GM19023 (cell line): Measurements from ENCODE around the gene OPTC.

Source experiments
- ATAC-seq: cut with Tn5 transposase; IDR thresholded peaks from one replicate; pipeline ENCODE4 v1.9.1; 2021; ENCODE audit warnings: mild to moderate bottlenecking, moderate library complexity; ENCODE audit not compliant: unreplicated experiment

The OPTC gene

DNA sequence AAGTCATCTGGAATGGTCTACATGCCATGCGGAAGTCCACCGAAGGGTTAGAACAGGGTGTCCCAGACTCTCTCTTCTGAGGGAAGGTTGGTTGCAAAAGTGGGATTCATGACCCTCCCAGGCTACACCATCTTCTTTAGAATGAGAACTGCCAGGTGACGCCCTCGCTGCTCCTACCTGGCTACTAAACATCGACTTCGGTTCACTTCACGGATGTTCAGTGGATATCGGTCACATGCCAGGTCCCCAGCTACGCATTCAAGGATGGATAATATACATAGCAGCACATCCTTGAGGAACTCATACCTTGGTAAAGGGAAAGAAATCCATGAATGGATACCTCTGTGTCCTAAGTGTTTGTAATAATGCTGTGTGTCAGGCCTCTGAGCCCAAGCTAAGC is 3.3 kb upstream of the OPTC start:
- ATAC-seq: no peak

GRCh38 chr1:203491664-203492063 is 2.3 kb upstream of the OPTC start:
- ATAC-seq: no peak

- no peak for ATAC-seq
Observed at GRCh38 chr1:203492082-203492747, 1.7 kb upstream of the OPTC start.

- no peak for ATAC-seq
Observed at GRCh38 chr1:203492748-203493130, 1.2 kb upstream of the OPTC start.

DNA sequence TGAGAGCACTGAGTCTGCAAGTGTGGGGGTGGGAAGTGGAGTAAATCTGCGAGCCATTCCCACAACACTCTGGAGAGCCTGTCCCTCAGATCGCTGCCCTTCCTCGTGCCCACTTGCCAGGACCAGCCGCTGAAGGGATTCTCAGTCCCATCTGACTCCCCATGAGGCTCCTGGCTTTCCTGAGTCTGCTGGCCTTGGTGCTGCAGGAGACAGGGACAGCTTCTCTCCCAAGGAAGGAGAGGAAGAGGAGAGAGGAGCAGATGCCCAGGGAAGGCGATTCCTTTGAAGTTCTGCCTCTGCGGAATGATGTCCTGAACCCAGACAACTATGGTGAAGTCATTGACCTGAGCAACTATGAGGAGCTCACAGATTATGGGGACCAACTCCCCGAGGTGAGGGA is 1.9 kb downstream of the OPTC start:
- ATAC-seq: no peak

GRCh38 chr1:203497269-203497777 is 3.4 kb downstream of the OPTC start:
- ATAC-seq: no peak

- no peak for ATAC-seq
Observed at GRCh38 chr1:203499643-203500278, 5.8 kb downstream of the OPTC start.

- ATAC-seq: no peak
Observed at GRCh38 chr1:203500279-203500678, 6.3 kb downstream of the OPTC start.

DNA sequence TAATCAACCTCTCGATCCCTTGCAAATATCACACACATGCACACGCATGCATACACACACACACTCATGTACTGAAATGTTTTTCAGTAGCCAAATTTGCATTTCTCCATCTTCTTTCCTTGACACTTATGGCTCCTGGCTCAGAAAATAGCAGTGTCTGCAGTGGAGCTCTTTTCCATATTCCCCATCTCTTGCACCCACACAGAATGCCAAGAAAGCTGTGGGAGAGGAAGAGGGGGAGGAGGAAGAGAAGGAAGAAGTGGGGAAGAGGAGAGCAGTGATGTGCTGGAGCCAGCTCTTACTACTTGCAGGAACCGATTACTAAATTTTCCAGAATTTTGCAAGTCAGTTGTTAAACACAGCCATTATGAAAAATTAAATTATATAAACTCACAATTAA is 9.9 kb downstream of the OPTC start:
- no peak for ATAC-seq

DNA sequence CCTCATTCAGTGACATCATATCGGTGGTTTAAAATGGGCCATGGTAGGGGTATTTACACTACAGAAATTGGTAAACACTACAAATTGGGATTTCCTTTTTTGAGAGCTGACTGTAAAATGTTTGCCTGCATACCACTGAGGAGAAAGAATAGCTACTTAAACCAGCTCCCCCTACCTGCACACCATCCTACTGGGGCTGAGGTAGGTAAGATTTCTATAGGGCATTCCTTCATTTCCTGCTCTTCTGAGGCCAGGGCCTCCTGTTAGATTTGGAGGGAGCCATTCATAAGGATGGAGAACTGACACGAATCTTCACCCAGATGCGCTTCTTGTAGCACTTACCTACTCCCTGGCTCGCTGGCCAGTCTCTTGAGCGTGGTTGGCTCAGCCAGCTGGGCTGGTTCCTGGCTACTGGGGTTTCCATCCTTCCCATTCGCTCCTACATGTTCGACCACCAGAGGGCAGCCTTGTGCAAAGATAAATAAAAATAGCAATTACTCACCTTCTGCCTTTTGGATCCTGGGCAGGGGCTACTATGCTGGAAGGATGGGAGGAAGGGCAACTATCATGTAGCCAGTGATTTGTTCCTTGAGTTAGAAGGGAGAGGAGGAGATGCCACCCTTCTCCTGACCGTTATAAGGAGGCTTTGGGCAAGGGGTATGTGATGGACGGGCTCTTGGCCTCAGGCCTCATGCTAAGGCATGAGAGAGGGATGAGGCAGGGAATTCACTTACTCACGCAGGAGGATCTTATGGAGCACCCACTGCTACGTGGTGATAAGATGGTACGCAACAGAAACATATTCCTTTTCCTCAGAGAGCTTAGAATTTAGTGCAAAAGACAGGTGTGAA is 10.7 kb downstream of the OPTC start:
- ATAC-seq: no peak

DNA sequence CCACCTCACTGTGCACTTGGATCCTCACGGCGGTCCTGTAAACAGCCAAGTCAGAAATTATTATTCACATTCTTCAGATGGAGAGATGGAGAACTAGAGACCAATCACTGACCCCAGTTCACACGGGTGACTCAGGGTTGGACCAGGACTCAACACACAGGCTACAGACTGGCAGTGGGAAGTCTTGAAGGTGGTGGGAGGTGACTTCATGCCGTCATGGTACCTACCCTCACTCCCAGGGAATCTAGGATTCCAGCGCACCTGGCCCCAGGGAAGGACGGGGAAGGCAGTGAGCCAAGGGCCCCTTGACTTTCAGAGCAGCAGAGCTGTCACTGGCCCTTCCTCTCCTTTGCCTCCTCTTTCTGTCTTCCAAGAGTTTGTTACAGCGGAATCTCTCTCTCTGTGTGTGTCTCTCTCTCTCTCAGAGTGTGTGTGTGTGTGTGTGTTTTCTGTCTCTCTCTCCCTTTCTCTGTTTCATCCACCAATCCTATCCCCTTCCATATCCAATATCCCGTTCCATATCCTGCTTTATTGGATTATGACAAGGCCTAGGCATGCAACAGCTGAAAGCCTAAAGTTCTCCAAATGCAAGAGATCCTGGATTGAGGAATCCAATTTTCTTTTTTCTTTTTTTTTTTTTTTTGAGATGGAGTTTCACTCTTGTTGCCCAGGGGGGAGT is 11.7 kb downstream of the OPTC start:
- no peak for ATAC-seq

GRCh38 chr1:203506858-203507626 is 13.1 kb downstream of the OPTC start:
- ATAC-seq: no peak

- no peak for ATAC-seq
Observed at GRCh38 chr1:203507759-203508158, 13.8 kb downstream of the OPTC start.

DNA sequence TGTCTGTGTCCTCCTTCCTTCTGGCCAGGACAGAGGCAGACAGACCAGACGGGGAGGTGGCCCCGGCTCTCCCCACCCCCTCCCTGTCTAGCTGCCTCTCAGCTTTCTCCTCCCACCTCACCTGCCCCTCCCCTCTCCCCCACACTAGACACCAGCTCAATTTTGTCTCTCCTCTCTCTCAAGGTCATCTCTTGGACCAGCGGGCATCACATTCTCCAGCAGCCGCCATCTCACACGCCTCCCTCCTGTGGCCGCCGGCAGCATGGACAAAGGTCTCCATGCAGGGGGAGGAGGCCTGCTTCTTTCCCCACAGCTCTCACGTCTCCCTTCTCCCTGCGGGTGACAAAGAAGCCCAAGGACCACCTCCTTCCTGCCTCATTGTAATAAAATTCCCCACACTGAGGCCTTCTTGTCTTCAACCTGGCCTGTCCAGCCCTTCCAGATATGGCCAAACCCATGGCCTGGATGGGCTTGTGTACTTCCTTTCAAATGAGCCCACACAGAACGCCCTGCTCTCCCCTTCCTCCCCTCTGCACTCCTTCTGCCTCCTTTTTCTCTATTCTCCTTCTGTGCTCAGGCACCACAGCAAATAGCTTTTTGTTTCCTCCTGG is 14.6 kb downstream of the OPTC start:
- ATAC-seq: no peak

GRCh38 chr1:203509135-203509534 is 15.2 kb downstream of the OPTC start:
- ATAC-seq: no peak

DNA sequence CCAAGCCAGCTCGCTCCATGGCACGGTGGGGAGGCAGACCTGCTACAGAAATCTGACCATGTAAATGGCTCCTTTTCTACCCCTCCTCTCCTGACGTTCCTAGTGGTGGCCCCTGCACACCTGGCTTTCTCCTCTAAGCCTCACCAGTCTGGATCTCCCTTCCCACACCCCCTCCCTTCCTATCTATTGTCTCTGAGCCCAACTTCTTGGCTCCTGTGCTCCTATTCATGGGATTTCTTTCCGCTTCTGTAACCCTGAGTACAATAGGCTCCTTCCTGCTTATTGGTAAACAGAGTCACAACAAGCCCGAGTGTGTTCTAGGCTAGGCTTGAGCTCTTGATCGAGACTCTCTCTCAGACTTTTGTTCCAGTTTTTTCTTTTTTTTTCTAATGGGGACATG is 17.6 kb downstream of the OPTC start:
- ATAC-seq: no peak

DNA sequence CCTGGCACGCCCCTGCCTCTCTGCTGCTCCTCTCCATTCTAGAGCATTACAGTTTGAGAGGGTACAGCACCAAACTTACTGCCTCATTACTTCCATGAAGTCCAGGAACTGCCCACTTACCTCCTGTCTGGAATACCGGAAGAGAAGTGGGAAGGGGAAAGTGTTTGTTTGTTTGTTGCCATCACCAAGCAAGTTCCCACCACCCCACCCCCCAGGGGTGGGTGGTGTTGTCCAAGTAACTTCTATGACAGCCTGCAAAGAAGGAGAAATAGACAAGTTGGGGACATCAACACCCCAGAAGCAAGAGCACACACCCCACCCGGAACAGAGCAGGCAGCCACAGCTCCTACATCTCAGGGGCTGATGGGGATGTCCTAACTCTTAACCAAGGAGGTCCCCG is 18.0 kb downstream of the OPTC start:
- no peak for ATAC-seq

DNA sequence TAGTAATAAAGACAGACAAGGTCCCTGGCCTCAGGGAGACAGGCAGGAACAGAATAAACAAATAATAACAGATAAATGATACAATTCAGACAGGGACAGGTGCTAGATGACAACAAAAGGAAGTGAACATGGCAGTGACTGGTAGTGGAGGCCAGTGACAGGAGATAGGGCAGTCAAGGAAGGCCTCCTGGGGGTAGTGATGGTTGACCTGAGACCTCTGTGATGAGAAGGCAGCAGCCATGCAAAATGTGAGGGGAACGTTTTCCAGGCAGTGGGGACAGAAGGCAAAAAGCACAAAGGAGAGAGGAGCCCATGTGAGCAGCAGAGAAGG is 18.5 kb downstream of the OPTC start:
- ATAC-seq: no peak

GRCh38 chr1:203512848-203513584 is 19.1 kb downstream of the OPTC start:
- ATAC-seq: no peak
